Subcutaneous abdominal adipose tissue (tissue), 5 donors: ENCODE data around the gene CFAP61.

ENCODE experiments used
- H3K27ac ChIP-seq: one replicate; pipeline ENCODE4 v1.7.0; 2013; ENCODE audit warnings: low read depth, mild to moderate bottlenecking, inconsistent platforms, low read length, moderate library complexity
- H3K27me3 ChIP-seq, 5 donors: one replicate each; pipeline ENCODE4 v1.7.0; 2013; ENCODE audit warnings: low read length in 5 of 5, inconsistent platforms in 1 of 5; ENCODE audit not compliant: control insufficient read depth in 5 of 5, insufficient read depth in 4 of 5
- H3K36me3 ChIP-seq, 5 donors: one replicate each; pipeline ENCODE4 v1.7.0; 2013; ENCODE audit warnings: low read length in 5 of 5; ENCODE audit not compliant: control insufficient read depth in 5 of 5, insufficient read depth in 5 of 5
- H3K4me1 ChIP-seq, 5 donors: one replicate each; pipeline ENCODE4 v1.7.0; 2013; ENCODE audit warnings: low read length in 5 of 5, mild to moderate bottlenecking in 3 of 5, moderate library complexity in 1 of 5; ENCODE audit not compliant: control insufficient read depth in 5 of 5, insufficient read depth in 5 of 5
- H3K4me3 ChIP-seq, 5 donors: one replicate each; pipeline ENCODE4 v1.7.0; 2013; ENCODE audit warnings: low read length in 5 of 5, low read depth in 1 of 5
- H3K9ac ChIP-seq, 5 donors: one replicate each; pipeline ENCODE4 v1.7.0; 2013; ENCODE audit warnings: low read length in 5 of 5, mild to moderate bottlenecking in 4 of 5, moderate library complexity in 3 of 5
- H3K9me3 ChIP-seq, 5 donors: one replicate each; pipeline ENCODE4 v1.7.0; 2013; ENCODE audit warnings: low read length in 5 of 5; ENCODE audit not compliant: control insufficient read depth in 5 of 5
- donor health status: healthy.
- donor health status: healthy.
- donor health status: healthy.
- donor health status: healthy.
- donor health status: healthy.

The CFAP61 gene

DNA sequence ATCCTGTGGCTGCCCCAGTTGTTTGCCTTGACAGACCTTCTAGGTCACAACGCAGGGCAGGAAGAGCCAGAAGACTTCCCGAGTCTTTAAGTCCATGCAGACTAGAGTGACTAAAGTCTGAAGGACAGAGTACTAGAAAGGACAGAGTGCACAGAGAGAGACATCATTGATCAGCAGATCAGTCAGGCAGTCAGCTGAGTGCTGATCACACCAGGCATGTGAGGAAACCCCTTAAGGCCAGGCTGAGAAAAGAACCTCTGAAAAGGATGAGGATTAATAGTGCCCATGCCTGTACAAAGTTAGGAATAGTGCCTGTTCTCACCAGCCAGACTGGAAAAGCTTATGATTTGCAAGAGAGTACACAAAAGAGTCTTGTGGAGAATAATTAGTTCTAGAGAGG is 91.3 kb downstream of the CFAP61 start:
- Histone ChIP-seq H3K27me3 (peaks cover 0 to 7% (median 0%) of the 10 kb centered on the region in 5 donors), H3K4me3 (no peak overlapping the region), H3K36me3 (no peaks in the 10 kb centered on the region), H3K4me1 (no peaks in the 10 kb centered on the region), H3K9me3 (peaks cover 0 to 9% (median 3%) of the 10 kb centered on the region in 5 donors), H3K27ac (no peak overlapping the region), H3K9ac (no peak overlapping the region)

DNA sequence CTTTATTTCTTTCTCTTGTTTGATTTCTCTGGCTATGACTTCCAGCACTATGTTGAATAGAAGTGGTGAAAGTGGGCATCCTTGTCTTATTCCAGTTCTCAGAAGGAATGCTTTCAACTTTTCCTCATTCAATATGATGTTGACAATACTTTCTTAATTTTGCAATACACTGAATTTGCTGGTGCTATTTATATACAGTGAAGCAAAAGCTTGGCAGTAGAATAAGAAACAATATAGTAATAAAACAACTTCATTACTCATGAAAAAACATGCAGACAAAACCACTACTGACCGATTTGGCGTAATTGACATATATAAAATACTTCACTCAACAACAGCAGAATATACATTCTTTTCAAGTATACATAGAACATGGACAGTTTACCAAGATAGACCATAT is 96.4 kb downstream of the CFAP61 start:
- Histone ChIP-seq H3K4me3 (no peak overlapping the region), H3K27me3 (peaks cover 0 to 5% (median 0%) of the 10 kb centered on the region in 5 donors), H3K36me3 (no peaks in the 10 kb centered on the region), H3K4me1 (no peaks in the 10 kb centered on the region), H3K9me3 (peaks cover 0 to 14% (median 5%) of the 10 kb centered on the region in 5 donors), H3K9ac (no peak overlapping the region), H3K27ac (no peak overlapping the region)

- Histone ChIP-seq H3K9ac (no peak overlapping the region), H3K36me3 (no peaks in the 10 kb centered on the region), H3K27ac (no peak overlapping the region), H3K4me3 (no peak overlapping the region), H3K9me3 (peaks cover 0 to 14% (median 5%) of the 10 kb centered on the region in 5 donors), H3K4me1 (no peaks in the 10 kb centered on the region), H3K27me3 (peaks cover 0 to 5% (median 0%) of the 10 kb centered on the region in 5 donors)
Observed at GRCh38 chr20:20150241-20150640, 97.9 kb downstream of the CFAP61 start.

GRCh38 chr20:20160520-20160919 is 108.2 kb downstream of the CFAP61 start:
- no peaks in the 10 kb centered on the region for H3K9me3 ChIP-seq
- no peaks in the 10 kb centered on the region for H3K27me3 ChIP-seq
- H3K27ac ChIP-seq: no peak overlapping the region
- H3K4me1 ChIP-seq: no peaks in the 10 kb centered on the region
- H3K9ac ChIP-seq: no peak overlapping the region
- H3K4me3 ChIP-seq: no peak overlapping the region
- no peaks in the 10 kb centered on the region for H3K36me3 ChIP-seq

GRCh38 chr20:20161611-20162010 is 109.3 kb downstream of the CFAP61 start:
- Histone ChIP-seq H3K9ac (no peak overlapping the region), H3K27me3 (no peaks in the 10 kb centered on the region), H3K9me3 (no peaks in the 10 kb centered on the region), H3K36me3 (no peaks in the 10 kb centered on the region), H3K4me3 (no peak overlapping the region), H3K4me1 (no peaks in the 10 kb centered on the region), H3K27ac (no peak overlapping the region)

GRCh38 chr20:20167698-20168097 is 115.4 kb downstream of the CFAP61 start:
- Histone ChIP-seq H3K9ac (no peak overlapping the region), H3K27me3 (no peaks in the 10 kb centered on the region), H3K27ac (no peak overlapping the region), H3K4me1 (peaks cover 0 to 6% (median 0%) of the 10 kb centered on the region in 5 donors), H3K4me3 (no peak overlapping the region), H3K36me3 (no peaks in the 10 kb centered on the region), H3K9me3 (peaks cover 0 to 8% (median 3%) of the 10 kb centered on the region in 5 donors)

- Histone ChIP-seq H3K36me3 (no peaks in the 10 kb centered on the region), H3K9ac (no peak overlapping the region), H3K27ac (no peak overlapping the region)
Observed at GRCh38 chr20:20173254-20173653, 120.9 kb downstream of the CFAP61 start.

DNA sequence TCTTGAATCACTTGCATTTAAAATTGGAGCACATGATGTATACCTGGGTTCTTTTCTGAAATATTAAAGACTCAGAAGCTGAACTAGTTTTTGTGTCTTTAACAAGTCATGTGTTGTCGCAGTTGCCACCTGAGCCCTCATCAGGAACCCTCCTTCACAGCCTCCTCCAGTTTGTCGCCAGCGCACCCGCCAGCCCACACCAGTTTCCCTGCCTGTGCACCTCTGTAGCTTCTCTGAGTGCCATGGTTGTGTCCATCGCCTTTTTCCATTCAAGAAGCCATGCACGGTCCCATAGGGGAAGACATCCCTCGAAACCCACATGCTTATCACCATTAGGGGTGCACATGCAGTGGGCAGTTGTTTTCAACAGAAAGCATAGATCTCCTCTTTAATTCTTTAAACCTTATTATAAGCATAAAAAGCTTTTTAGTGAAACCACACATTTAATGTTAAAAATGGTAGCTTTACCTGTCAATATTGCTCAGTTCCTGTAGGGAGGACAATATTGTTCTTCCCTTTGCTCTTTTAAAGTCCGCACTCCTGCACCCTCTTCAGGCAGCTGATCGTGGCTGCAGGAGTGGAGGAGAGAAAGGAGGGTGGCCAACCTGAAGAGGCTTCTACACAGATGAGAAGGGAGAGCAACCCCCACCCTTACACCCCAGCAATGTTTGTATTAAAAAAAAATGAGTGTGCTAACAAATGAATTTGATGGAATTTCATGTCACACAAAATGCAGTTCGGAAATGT is 121.9 kb downstream of the CFAP61 start:
- no peaks in the 10 kb centered on the region for H3K36me3 ChIP-seq
- H3K27me3 ChIP-seq: no peaks in the 10 kb centered on the region
- peaks cover 0 to 9% (median 3%) of the 10 kb centered on the region in 5 donors for H3K9me3 ChIP-seq
- no peak overlapping the region for H3K27ac ChIP-seq
- no peaks in the 10 kb centered on the region for H3K4me1 ChIP-seq
- no peak overlapping the region for H3K4me3 ChIP-seq
- no peak overlapping the region for H3K9ac ChIP-seq

More at GRCh38 chr20:20173254-20173653, 120.9 kb downstream of the CFAP61 start:
- Histone ChIP-seq H3K27me3 (no peaks in the 10 kb centered on the region), H3K4me1 (no peaks in the 10 kb centered on the region), H3K9me3 (peaks cover 0 to 9% (median 3%) of the 10 kb centered on the region in 5 donors), H3K4me3 (no peak overlapping the region)

- H3K9me3 ChIP-seq: peaks cover 0 to 3% (median 0%) of the 10 kb centered on the region in 5 donors
- H3K27ac ChIP-seq: no peak overlapping the region
- H3K4me1 ChIP-seq: no peaks in the 10 kb centered on the region
- peaks cover 0 to 3% (median 0%) of the 10 kb centered on the region in 5 donors for H3K27me3 ChIP-seq
- no peak overlapping the region for H3K9ac ChIP-seq
- H3K36me3 ChIP-seq: no peaks in the 10 kb centered on the region
- H3K4me3 ChIP-seq: no peak overlapping the region
Observed at GRCh38 chr20:20181322-20181721, 129.0 kb downstream of the CFAP61 start.

DNA sequence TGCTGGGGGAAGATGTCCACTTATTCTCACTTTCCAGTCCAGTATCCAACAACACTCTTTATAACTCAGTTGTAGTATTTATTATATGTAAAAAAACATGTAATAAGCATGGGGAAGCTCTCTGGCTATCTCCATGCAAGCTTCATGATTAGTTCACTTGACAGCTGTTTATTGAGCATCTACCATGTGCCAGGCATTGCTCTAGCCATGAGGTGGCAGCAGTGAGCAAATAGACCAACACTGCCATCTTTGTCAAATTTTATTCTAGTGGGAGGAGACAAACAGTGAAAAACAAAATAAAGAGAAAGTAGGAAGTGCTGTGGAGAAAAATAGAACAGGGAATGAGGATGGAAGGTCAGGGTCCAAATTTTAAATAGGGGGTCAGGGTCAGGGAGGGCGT is 131.8 kb downstream of the CFAP61 start:
- Histone ChIP-seq H3K9me3 (peaks cover 0 to 3% (median 0%) of the 10 kb centered on the region in 5 donors), H3K4me1 (no peaks in the 10 kb centered on the region), H3K9ac (no peak overlapping the region), H3K4me3 (no peak overlapping the region), H3K27me3 (peaks cover 0 to 3% (median 0%) of the 10 kb centered on the region in 5 donors), H3K36me3 (no peaks in the 10 kb centered on the region), H3K27ac (no peak overlapping the region)
